ENCODE measurements around the gene CDH23. TPM values are rescaled to one million over a fixed set of nuclear protein-coding genes. Genes with fewer than 3 reads are reported as not detected.

CDH23 gene
- total RNA-seq, 4 donors from 2014 or later = 0.57 to 5.9 (median 1.0) TPM

DNA sequence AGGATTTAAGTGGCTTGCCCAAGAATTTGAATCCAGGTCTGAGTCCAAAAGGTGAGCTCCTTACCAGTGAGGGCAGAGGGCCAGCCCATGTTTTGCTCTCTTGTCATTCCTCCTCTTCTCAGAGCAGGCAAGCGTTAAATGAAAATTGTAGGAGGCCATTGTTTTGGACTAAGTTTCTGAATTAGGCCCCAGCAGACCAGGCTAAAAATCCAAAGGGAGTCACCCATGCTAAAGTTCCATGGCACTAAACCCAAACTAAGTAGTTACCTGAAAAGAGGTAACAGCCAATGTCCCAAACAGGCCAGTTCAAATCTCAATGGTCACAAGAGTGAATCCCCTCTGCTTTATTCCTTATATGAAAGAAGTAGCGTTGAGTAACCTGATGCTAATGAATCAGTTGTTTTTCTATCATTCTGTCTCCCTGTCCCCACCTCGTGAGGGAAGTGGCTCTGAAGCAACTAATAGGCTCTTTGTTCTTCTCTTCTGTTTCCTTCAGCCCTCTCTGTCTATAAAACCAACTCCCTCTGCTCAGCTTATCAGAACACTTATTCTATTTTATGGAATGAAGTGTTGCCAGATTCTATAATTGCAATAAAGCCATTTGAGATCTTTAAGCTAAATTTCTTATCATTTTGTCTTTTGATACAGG, 17.5 kb upstream of the CDH23 start:
- WGBS, 2 donors = 58 to 73% methylated on average over 3 of the region's 3 CpGs
- no peaks in the 10 kb centered on the region for H3K36me3 ChIP-seq
- TF ChIP-seq, protein P1, sequence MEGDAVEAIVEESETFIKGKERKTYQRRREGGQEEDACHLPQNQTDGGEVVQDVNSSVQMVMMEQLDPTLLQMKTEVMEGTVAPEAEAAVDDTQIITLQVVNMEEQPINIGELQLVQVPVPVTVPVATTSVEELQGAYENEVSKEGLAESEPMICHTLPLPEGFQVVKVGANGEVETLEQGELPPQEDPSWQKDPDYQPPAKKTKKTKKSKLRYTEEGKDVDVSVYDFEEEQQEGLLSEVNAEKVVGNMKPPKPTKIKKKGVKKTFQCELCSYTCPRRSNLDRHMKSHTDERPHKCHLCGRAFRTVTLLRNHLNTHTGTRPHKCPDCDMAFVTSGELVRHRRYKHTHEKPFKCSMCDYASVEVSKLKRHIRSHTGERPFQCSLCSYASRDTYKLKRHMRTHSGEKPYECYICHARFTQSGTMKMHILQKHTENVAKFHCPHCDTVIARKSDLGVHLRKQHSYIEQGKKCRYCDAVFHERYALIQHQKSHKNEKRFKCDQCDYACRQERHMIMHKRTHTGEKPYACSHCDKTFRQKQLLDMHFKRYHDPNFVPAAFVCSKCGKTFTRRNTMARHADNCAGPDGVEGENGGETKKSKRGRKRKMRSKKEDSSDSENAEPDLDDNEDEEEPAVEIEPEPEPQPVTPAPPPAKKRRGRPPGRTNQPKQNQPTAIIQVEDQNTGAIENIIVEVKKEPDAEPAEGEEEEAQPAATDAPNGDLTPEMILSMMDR (IDR thresholded peaks at IDR 0.05) = no peak
- TF ChIP-seq POLR2A (IDR thresholded peaks at IDR 0.05) = no peak
- DNase-seq = no peak
- peak overlapping the region in 1 of 4 donors; percentile 60 for H3K27ac ChIP-seq
- H3K4me1 ChIP-seq = peaks cover 7 to 24% (median 10%) of the 10 kb centered on the region in 3 donors
- intact Hi-C loops (cut with DNase I) = no loop called here
- no peaks in the 10 kb centered on the region for H3K9me3 ChIP-seq
- no peaks in the 10 kb centered on the region for H3K27me3 ChIP-seq
- no peak overlapping the region for H3K4me3 ChIP-seq

DNA sequence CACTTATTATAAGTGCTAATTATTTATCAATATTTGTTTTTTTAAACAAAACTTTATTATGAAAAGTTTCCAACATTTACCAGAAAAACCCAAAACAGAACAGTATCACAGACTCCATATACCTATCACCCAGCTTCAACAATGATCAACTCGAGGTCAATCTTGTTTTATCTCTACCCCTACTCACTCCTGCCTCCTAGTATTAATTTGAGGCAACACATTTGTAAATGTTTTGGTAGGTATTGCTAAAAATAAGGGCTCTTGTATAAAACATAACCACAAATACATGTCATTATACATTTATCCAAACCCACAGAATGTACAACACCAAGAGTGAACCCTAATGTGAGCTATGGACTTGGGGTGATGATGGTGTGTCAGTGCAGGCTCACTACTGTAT, 15.9 kb upstream of the CDH23 start:
- DNase-seq = no peak
- H3K36me3 ChIP-seq = no peaks in the 10 kb centered on the region
- H3K9me3 ChIP-seq = no peaks in the 10 kb centered on the region
- H3K4me3 ChIP-seq = no peak overlapping the region
- H3K4me1 ChIP-seq = peaks cover 7 to 24% (median 10%) of the 10 kb centered on the region in 3 donors
- TF ChIP-seq, protein P1 (IDR thresholded peaks at IDR 0.05) = no peak
- TF ChIP-seq POLR2A (IDR thresholded peaks at IDR 0.05) = no peak
- intact Hi-C loops (cut with DNase I) = loop anchor here (10.0 kb wide), 1 partner anchor 66 kb away; the partner anchor contains the start of gene SLC29A3
- no peaks in the 10 kb centered on the region for H3K27me3 ChIP-seq
- H3K27ac ChIP-seq = no peak overlapping the region
- WGBS, 2 donors = 13 to 32% methylated on average over 1 of the region's 1 CpG

DNA sequence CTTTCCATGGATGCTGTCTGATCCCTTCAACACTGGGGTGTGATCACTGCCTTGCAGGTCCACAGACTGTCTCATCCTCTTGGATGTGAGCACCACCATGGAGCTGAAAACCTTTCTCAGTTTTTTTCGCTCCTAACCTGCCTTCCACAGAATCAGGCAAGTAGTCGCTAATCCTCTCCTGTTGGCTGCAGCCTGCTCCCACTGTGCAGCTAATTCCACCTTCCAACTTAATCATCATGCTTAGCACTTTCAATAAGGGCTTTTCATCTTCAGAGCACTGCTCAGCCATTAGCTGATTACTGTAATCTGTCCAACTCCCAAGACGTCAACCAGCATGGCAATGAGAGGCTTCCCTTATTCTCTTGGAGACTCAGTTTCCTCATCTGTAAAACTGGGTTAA, 15.1 kb upstream of the CDH23 start:
- no peaks in the 10 kb centered on the region for H3K27me3 ChIP-seq
- no peak for TF ChIP-seq POLR2A (IDR thresholded peaks at IDR 0.05)
- TF ChIP-seq, protein P1 (IDR thresholded peaks at IDR 0.05) = no peak
- H3K4me3 ChIP-seq = no peak overlapping the region
- intact Hi-C loops (cut with DNase I) = loop anchor here (10.0 kb wide), 1 partner anchor 67 kb away; the partner anchor contains the start of gene SLC29A3
- 84 to 90% methylated on average over 3 of the region's 3 CpGs for WGBS, 2 donors
- DNase-seq = no peak
- H3K9me3 ChIP-seq = no peaks in the 10 kb centered on the region
- peaks cover 5 to 17% (median 10%) of the 10 kb centered on the region in 3 donors for H3K4me1 ChIP-seq
- no peaks in the 10 kb centered on the region for H3K36me3 ChIP-seq
- no peak overlapping the region for H3K27ac ChIP-seq

- Histone ChIP-seq H3K4me3 (no peak overlapping the region), H3K27me3 (no peaks in the 10 kb centered on the region), H3K4me1 (peaks cover under 1 to 13% (median 6%) of the 10 kb centered on the region in 3 donors), H3K27ac (no peak overlapping the region), H3K9me3 (no peaks in the 10 kb centered on the region), H3K36me3 (no peaks in the 10 kb centered on the region)
- intact Hi-C loops (cut with DNase I) = loop anchor here (10.0 kb wide), 1 partner anchor 67 kb away; the partner anchor contains the start of gene SLC29A3
- DNase-seq = no peak
- 82 to 94% methylated on average over 2 of the region's 2 CpGs for WGBS, 2 donors
- TF ChIP-seq, protein P1 (IDR thresholded peaks at IDR 0.05) = no peak
- no peak for TF ChIP-seq POLR2A (IDR thresholded peaks at IDR 0.05)
Measured at GRCh38 chr10:71382028-71382427, 14.7 kb upstream of the CDH23 start.

DNA sequence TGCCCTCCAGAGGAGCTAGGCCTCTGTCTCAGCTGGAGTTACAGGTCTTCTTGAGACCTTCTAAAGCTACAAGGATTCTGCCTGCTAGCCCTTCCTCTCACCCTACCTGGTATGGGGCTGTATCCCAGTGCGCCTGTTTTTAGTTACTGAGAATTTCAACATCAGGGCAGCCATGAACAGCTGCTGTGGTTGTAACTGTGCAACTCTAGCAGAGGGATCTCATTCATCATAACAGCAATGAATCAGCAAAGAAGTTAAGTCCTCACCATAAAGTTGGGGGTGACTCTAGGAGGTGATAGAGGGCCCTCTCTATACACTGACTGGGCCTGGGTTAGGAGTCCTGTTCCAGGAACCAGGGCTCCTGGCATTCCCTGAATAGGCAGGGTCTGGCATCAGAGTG, 14.0 kb upstream of the CDH23 start:
- no peaks in the 10 kb centered on the region for H3K27me3 ChIP-seq
- DNase-seq = no peak
- no peak for TF ChIP-seq POLR2A (IDR thresholded peaks at IDR 0.05)
- H3K27ac ChIP-seq = no peak overlapping the region
- intact Hi-C loops (cut with DNase I) = loop anchor here (10.0 kb wide), 1 partner anchor 68 kb away; the partner anchor contains the start of gene SLC29A3
- H3K4me1 ChIP-seq = peaks cover 0 to 6% (median 3%) of the 10 kb centered on the region in 3 donors
- H3K9me3 ChIP-seq = no peaks in the 10 kb centered on the region
- no peaks in the 10 kb centered on the region for H3K36me3 ChIP-seq
- H3K4me3 ChIP-seq = no peak overlapping the region
- WGBS, 2 donors = 90 to 100% methylated on average over 1 of the region's 1 CpG
